ENCODE measurements around the gene RAP2B.
"Not testable (repeated sequence)": the region's sequence is repeated elsewhere in the genome, so short reads cannot be mapped to it uniquely, and the experiment has no call there.

Gene RAP2B

GRCh38 chr3:153161714-153162512 lies at the start of gene RAP2B:
RAP2B (plus strand) TSS chr3:153162226; CDS start chr3:153162694, 468 bp downstream.
- DNase-seq (ENCODE audit: low read depth in 2 of 2), result peak; percentile 90

DNA sequence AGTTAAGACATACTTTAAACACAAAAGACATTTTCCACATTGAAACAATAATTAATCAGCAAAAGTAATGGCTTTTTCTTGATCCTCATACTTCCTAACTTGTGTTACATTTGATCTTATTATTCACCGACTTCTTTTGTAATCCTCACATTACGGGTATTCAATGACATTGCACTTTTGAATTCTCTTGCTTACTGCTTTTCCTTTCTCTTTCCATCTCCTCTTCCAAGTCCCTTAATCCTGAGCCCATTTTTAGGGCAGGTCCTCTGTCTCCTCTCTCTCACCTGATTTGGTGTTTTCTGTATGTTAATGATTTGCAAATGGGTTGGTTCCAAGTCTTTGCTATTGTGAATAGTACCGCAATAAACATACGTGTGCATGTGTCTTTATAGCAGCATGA lies 48.5 kb upstream of the RAP2B start:
- no peak for DNase-seq (ENCODE audit: low read depth in 2 of 2)

GRCh38 chr3:153114270-153114669 lies 47.8 kb upstream of the RAP2B start:
- DNase-seq (ENCODE audit: low read depth in 2 of 2), result not testable (repeated sequence)

- no peak for DNase-seq (ENCODE audit: low read depth in 2 of 2)
Observed at GRCh38 chr3:153115326-153115725, 46.7 kb upstream of the RAP2B start.

GRCh38 chr3:153127788-153128187 lies 34.2 kb upstream of the RAP2B start:
- DNase-seq (ENCODE audit: low read depth in 2 of 2), result no peak

GRCh38 chr3:153129426-153129825 lies 32.6 kb upstream of the RAP2B start:
- DNase-seq (ENCODE audit: low read depth in 2 of 2), result no peak

DNA sequence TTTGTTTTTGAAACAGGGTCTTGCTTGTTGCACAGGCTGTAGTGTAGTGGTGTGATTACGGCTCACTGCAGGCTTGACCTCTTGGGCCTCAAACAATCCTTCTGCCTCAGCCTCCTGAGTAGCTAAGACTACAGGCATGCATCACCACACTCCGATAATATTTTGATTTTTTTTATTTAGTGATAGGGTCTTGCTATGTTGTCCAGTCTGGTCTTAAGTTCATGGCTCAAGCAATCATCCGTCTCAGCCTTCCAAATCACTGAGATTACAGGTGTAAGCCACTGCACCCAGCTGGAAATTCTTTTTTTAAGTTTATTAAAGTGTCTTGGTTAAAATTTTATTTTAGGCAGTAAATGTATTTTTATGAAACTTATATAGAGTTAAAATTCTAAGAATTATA lies 32.2 kb upstream of the RAP2B start:
- DNase-seq (ENCODE audit: low read depth in 2 of 2), result no peak

DNA sequence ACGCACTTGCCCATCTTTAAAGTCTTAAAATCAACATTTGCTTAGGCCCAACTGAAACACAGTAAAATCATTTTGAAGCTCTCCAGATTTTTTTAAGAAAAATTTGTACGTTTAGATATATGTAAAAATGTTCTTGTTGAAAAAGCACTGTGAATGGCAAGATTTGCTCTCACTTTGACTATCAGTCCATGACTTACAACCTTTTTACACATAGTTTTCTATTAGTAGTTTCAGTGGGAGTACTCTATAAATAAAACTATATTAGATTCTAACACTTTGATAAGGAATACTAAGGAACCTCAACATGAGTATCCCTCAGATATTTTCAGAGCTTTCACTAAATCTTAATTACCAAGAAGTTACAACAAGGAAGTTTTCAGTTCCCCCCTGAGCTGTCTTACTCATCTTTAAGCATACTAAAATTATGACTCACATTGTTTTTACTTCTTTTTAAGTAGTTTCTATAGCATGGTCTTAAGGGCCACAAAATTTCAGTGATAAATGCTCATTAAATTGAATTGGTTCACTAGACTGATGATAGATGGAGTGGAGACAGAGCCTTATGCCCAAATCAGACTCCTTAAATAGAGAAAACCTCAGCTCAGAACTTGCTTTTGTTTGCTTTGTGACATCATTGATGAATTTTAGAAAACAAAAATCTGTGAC lies 31.6 kb upstream of the RAP2B start:
- DNase-seq (ENCODE audit: low read depth in 2 of 2), result peak; percentile 59 to 67

DNA sequence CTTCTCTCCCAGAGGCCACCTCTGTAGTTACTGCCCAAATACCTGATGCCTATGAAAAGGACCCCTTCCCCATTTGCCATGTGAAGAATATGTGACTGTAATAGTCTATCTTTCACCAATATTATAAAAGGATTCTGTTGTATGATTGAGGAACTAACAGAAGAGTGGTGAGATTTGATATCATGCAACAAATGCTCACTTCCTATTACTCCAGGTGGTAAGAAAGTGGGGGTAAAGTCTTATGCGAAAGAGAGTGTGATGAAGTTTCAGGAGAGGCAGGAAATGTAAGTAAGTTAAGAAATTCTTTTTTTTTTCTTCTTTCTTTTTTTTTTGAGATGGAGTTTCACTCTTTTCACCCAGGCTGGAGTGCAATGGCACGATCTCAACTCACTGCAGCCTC lies 24.4 kb upstream of the RAP2B start:
- DNase-seq (ENCODE audit: low read depth in 2 of 2), result no peak

- DNase-seq (ENCODE audit: low read depth in 2 of 2), result peak in 1 of 2 experiments; percentile 54
Observed at GRCh38 chr3:153138276-153139210, 23.5 kb upstream of the RAP2B start.

DNA sequence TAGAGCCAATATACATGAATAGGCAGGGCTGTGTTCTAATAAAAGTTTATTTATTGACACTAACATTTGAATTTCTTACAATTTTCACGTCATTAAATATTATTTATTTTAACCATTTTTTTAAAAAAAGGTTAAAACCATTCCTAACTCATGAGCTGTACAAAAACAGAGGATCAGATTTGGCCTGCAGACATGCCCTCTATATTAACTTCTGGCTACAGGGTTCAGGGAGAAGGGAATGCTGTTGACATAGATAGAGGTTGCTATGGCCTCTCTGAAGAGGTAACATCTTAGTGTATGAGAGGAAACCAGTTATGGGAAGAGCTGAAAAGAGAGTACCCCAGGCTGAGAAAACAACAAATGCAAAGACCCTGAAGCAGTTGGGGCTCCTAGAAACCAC lies 19.1 kb upstream of the RAP2B start:
- DNase-seq (ENCODE audit: low read depth in 2 of 2), result no peak

DNA sequence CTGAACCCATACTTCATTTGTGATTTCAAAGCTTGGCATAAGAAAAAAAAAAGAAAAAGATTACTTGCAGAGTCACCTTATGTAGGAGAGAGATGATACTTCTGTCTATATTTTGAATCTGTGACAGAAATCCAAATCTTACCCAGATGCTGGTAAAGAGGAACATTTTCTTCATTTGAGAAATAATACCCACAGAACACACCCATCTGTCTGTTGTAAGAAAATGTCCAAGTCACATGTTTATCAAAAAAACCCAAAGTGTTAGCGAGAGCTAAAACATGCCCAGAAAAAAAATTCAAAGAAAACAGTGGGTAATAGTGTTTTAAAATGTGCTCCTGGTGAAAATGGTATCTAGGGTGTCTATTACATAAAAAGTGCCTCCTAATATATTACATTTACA lies 18.0 kb upstream of the RAP2B start:
- no peak for DNase-seq (ENCODE audit: low read depth in 2 of 2)

DNA sequence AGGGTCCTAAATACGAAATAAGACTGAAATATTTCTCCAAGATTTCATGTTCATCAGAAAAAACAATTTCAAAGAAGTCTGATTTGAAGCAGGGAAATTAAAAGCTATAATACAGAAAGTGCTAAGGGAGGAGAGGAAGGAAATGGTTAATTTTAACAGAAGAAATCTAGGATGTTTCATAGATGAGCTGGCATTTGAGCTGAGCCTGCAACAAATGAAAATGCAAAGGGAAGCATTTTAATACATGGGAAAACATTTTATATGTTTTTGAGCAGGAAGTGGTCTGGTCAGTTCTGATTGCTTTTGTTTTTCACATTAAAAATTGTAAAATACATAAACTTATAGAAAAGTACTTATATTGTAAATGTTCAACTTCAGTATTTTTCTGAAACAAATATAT lies 17.2 kb upstream of the RAP2B start:
- no peak for DNase-seq (ENCODE audit: low read depth in 2 of 2)

DNA sequence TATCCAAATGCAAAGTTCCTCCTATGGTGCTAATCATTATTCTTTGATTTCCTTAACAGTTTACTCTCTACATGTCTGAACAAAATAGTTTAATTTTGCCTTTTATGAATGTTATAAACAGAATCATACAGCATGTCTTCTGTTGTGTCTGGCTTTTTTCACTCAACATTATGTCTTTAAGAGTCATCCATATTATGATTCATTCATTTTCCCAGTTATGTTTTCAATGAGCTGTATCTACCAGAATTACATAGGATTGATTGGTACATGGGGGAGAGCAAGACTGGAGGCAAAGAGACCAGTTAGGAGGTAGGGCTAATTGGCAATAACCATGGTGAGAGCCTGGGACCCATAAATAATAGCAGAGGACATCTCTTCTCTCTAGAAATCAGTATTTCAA lies 16.6 kb upstream of the RAP2B start:
- no peak for DNase-seq (ENCODE audit: low read depth in 2 of 2)

- no peak for DNase-seq (ENCODE audit: low read depth in 2 of 2)
Observed at GRCh38 chr3:153146191-153147053, 15.6 kb upstream of the RAP2B start.

GRCh38 chr3:153150991-153151390 lies 11.0 kb upstream of the RAP2B start:
- no peak for DNase-seq (ENCODE audit: low read depth in 2 of 2)

- DNase-seq (ENCODE audit: low read depth in 2 of 2), result not testable (repeated sequence)
Observed at GRCh38 chr3:153155786-153156185, 6.2 kb upstream of the RAP2B start.

DNA sequence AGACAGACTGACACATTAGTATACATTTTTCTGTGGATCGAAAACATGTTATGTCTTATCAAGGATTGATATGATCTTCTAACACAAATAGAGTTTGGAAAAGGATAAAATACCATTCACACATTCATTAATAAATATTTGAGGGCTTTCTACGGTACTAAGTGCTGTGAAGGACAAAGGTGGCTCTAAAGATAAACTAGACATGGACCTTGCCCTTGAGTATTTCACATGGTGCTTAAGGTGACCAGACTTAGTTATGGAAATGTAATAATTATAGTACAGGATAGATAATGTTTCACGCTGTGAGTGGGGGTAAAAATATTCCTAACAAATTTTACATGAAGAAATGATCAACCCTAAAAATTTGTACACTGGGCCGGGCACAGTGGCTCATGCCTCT lies 3.8 kb upstream of the RAP2B start:
- DNase-seq (ENCODE audit: low read depth in 2 of 2), result no peak

DNA sequence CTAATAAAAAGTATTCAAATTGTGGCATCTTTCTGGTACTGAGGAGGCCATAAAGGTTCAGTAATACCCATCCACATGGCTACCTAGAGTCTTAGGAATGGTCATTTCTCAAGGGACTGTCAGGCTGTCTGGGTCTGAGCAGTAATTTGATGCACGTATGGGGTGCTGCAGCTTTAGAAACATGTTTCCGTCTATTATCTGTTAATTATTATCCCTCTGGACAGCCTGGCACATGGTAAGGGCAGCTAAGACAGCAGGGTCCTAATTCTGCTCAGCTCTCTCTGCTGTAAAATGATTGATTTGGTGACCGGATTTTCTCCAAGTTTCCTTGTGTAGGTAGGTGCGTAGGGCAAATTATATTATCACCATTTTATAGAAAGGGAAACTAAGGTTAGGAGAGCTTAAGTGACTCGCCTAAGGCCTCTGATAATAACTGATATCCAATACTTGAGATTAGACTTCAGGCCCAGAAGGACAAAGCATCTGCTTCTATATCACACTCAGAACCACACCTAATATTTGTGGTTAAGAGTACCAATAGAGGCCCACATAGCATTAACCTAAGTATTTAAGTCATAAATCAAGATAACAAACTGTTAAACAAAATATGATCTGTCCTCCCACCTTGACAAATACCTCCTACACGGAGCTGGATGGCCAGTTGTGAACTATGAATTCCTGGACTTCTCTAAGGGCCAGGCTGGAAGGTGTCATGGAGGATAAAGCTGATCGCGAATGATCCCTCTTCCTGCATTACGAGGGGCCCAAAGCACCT lies 2.9 kb upstream of the RAP2B start:
- DNase-seq (ENCODE audit: low read depth in 2 of 2), result no peak

- no peak for DNase-seq (ENCODE audit: low read depth in 2 of 2)
Observed at GRCh38 chr3:153159771-153160397, 2.1 kb upstream of the RAP2B start.
